IMR-90 (cell line): ENCODE results near the gene RPL41. TPM values are rescaled to one million over a fixed set of nuclear protein-coding genes. Genes with fewer than 3 reads are reported as not detected.

ENCODE experiments used
- ATAC-seq: fragments of 200-7000 bp; cut with Tn5 transposase; 2 replicates; pipeline ENCODE4 v1.9.1; 2020; ENCODE audit warnings: low read depth, mild to moderate bottlenecking, moderate library complexity
- BruUV-seq: library from RNA; stranded (reverse); fragments of 400-500 nt; replicated peaks from 2 replicates; lab custom pipeline; 2021; lab: Mats Ljungman, UMichigan
- CTCF ChIA-PET: fragments of 300-600 bp; formaldehyde crosslinking; extraction: SDS; loops from one replicate; lab custom pipeline; 2021; ENCODE audit warnings: antibody characterized with exemption; lab: Yijun Ruan, JAX
- POLR2A ChIA-PET: fragments of 300-600 bp; sonication (Branson Sonifier 250); formaldehyde crosslinking; loops from one replicate; lab custom pipeline; 2022; ENCODE audit warnings: antibody characterized with exemption; ENCODE audit not compliant: unreplicated experiment; lab: Charles Lee
- DNase-seq: peaks from one replicate; pipeline ENCODE4 v3.0.0; 2013
- H2AFZ ChIP-seq: replicated peaks from 2 replicates; pipeline ENCODE3; 2013; ENCODE audit warnings: low read length, mild to moderate bottlenecking; ENCODE audit not compliant: poor library complexity
- H2AK5ac ChIP-seq: 2 replicates; pipeline ENCODE4 v1.6.1; 2013; ENCODE audit warnings: low read depth, low read length, inconsistent platforms
- H2AK9ac ChIP-seq: replicated peaks from 2 replicates; pipeline ENCODE3; 2013; ENCODE audit warnings: mild to moderate bottlenecking, low read depth, low read length, moderate library complexity; ENCODE audit not compliant: poor library complexity
- H2BK120ac ChIP-seq: 2 replicates; pipeline ENCODE4 v1.6.1; 2013; ENCODE audit warnings: low read depth, low read length, inconsistent platforms
- H2BK15ac ChIP-seq: 3 replicates; pipeline ENCODE4 v1.6.1; 2013; ENCODE audit warnings: low read depth, low read length, inconsistent platforms
- H2BK20ac ChIP-seq: 2 replicates; pipeline ENCODE4 v1.6.1; 2013; ENCODE audit warnings: low read depth, mild to moderate bottlenecking, inconsistent platforms, low read length, moderate library complexity
- H2BK5ac ChIP-seq: 2 replicates; pipeline ENCODE4 v1.6.1; 2013; ENCODE audit warnings: mild to moderate bottlenecking, low read depth, low read length, inconsistent platforms; ENCODE audit not compliant: poor library complexity, severe bottlenecking
- H3K14ac ChIP-seq: replicated peaks from 2 replicates; pipeline ENCODE4 v1.6.1; 2013; ENCODE audit warnings: low read depth, low read length, inconsistent platforms
- H3K18ac ChIP-seq: 2 replicates; pipeline ENCODE4 v1.6.1; 2013; ENCODE audit warnings: low read depth, low read length, control low read depth
- H3K23ac ChIP-seq: 2 replicates; pipeline ENCODE4 v1.6.1; 2013; ENCODE audit warnings: low read depth, low read length, inconsistent platforms
- H3K27ac ChIP-seq: 2 replicates; pipeline ENCODE4 v1.5.1; 2013; ENCODE audit warnings: mild to moderate bottlenecking, control low read depth, low read length; ENCODE audit not compliant: insufficient read depth
- H3K27me3 ChIP-seq: 2 replicates; pipeline ENCODE4 v1.6.1; 2013; ENCODE audit warnings: low read length; ENCODE audit not compliant: control insufficient read depth, insufficient read depth
- H3K36me3 ChIP-seq: 2 replicates; pipeline ENCODE4 v1.6.1; 2013; ENCODE audit warnings: low read length, mixed read lengths; ENCODE audit not compliant: control insufficient read depth, insufficient read depth
- H3K4ac ChIP-seq: 2 replicates; pipeline ENCODE4 v1.6.1; 2013; ENCODE audit warnings: low read depth, low read length, inconsistent platforms
- H3K4me1 ChIP-seq: 2 replicates; pipeline ENCODE4 v1.6.1; 2013; ENCODE audit warnings: low read length, mixed read lengths; ENCODE audit not compliant: control insufficient read depth, insufficient read depth
- H3K4me2 ChIP-seq: 2 replicates; pipeline ENCODE4 v1.6.1; 2013; ENCODE audit warnings: low read depth, mild to moderate bottlenecking, control low read depth, low read length, moderate library complexity
- H3K4me3 ChIP-seq: 2 replicates; pipeline ENCODE4 v1.5.1; 2013; ENCODE audit warnings: low read depth, mild to moderate bottlenecking, control low read depth, low read length, moderate library complexity; ENCODE audit not compliant: insufficient read depth
- H3K56ac ChIP-seq: 2 replicates; pipeline ENCODE4 v1.6.1; 2013; ENCODE audit warnings: low read length, inconsistent platforms; ENCODE audit not compliant: insufficient read depth; ENCODE audit errors: extremely low read depth
- H3K79me1 ChIP-seq, 2 experiments: 2 replicates each; pipeline ENCODE4 v1.6.1; 2013; ENCODE audit warnings: low read length in 2 of 2, inconsistent platforms in 1 of 2, low read depth in 1 of 2
- H3K9ac ChIP-seq: 2 replicates; pipeline ENCODE4 v1.6.1; 2013; ENCODE audit warnings: low read depth, low read length, control low read depth
- H3K9me1 ChIP-seq: 2 replicates; pipeline ENCODE4 v1.6.1; 2013; ENCODE audit warnings: low read length, inconsistent platforms; ENCODE audit not compliant: insufficient read depth
- H3K9me3 ChIP-seq: 2 replicates; pipeline ENCODE4 v1.6.1; 2013; ENCODE audit warnings: low read length; ENCODE audit not compliant: control insufficient read depth, insufficient read depth
- H4K20me1 ChIP-seq: 2 replicates; pipeline ENCODE4 v1.6.1; 2013; ENCODE audit warnings: low read length, inconsistent platforms; ENCODE audit not compliant: insufficient read depth
- H4K5ac ChIP-seq: 2 replicates; pipeline ENCODE4 v1.6.1; 2013; ENCODE audit warnings: mild to moderate bottlenecking, low read depth, low read length, control low read depth
- H4K8ac ChIP-seq, 2 experiments: 2 replicates each; pipeline ENCODE4 v1.6.1; 2013; ENCODE audit warnings: low read depth in 2 of 2, low read length in 2 of 2, control low read depth in 1 of 2, inconsistent platforms in 1 of 2
- H4K91ac ChIP-seq: 2 replicates; pipeline ENCODE4 v1.6.1; 2013; ENCODE audit warnings: low read depth, low read length, inconsistent platforms; ENCODE audit not compliant: insufficient read depth
- FOS ChIP-seq: fragments of 150-350 bp; IDR thresholded peaks from 2 replicates; pipeline ENCODE4 v1.6.1; 2016; ENCODE audit warnings: low read depth, low read length
- MAZ ChIP-seq: IDR thresholded peaks from 2 replicates; pipeline ENCODE4 v1.6.1; 2012; ENCODE audit warnings: low read depth, mild to moderate bottlenecking, low read length, improper control_type of control experiment, moderate library complexity, borderline replicate concordance
- NFE2L2 ChIP-seq: fragments of 150-350 bp; IDR thresholded peaks from 2 replicates; pipeline ENCODE4 v1.6.1; 2016; ENCODE audit warnings: low read depth, mild to moderate bottlenecking, low read length
- POLR2A ChIP-seq: IDR thresholded peaks from 2 replicates; pipeline ENCODE4 v1.6.1; 2012; ENCODE audit warnings: mild to moderate bottlenecking, low read depth, low read length
- RCOR1 ChIP-seq: IDR thresholded peaks from 2 replicates; pipeline ENCODE4 v1.6.1; 2012; ENCODE audit warnings: mild to moderate bottlenecking, low read length, improper control_type of control experiment; ENCODE audit not compliant: insufficient replicate concordance
- WGBS, 2 experiments: methylation state at CpG; one replicate each; pipeline versions ENCODE4 v1.1.5 to v1.1.7; 2013; ENCODE audit warnings: missing lambda C conversion rate in 2 of 2; ENCODE audit not compliant: insufficient read length in 1 of 2; ENCODE audit errors: extremely low coverage in 2 of 2; 5-methylcytosine and 5-hydroxymethylcytosine counted together
- dilution Hi-C: fragments of 300-500 bp; cut with HindIII; formaldehyde crosslinking; loops from one replicate; pipeline ENCODE4 v1.14.3; 2018; ENCODE audit warnings: low sequenced_read_pairs; ENCODE audit not compliant: unreplicated experiment
- in situ Hi-C: fragments of 300-500 bp; cut with MboI; formaldehyde crosslinking; loops from 3 replicates; pipeline ENCODE4 v1.14.3; 2019; ENCODE audit warnings: low sequenced_read_pairs, inconsistent platforms, mixed read lengths
- intact Hi-C: fragments of 100-400 bp; cut with micrococcal nuclease; formaldehyde crosslinking; loops from 2 replicates; pipeline ENCODE4 v1.10.0; 2022
- polyA plus RNA-seq, 3 experiments: library from polyadenylated mRNA; depleted of rRNA; stranded (reverse); fragments of >200 nt; gene quantifications; 2 replicates each; pipeline ENCODE4 v1.2.3, GENCODE V29; 2012; ENCODE audit warnings: low replicate concordance in 1 of 3
- total RNA-seq: library from RNA; depleted of rRNA; stranded (reverse); fragments of >200 nt; gene quantifications from 2 replicates; pipeline ENCODE4 v1.2.3, GENCODE V29; 2012

RPL41 gene
- total and polyA plus RNA-seq, 2 of the 4 experiments (the other 2 are of a cell fraction), result 1,119 to 9,394 TPM

- in situ Hi-C loops, result no loop called here
- Histone ChIP-seq H3K18ac (no peak overlapping the region), H4K91ac (no peak overlapping the region), H3K27me3 (no peaks in the 10 kb centered on the region), H2BK15ac (peak overlapping the region; percentile 14; the same call in 1 of the 3 replicates), H3K4me1 (peaks cover 15% of the 10 kb centered on the region), H4K5ac (no peak overlapping the region), H2BK20ac (no peak overlapping the region), H3K79me1 (peaks cover 14 to 53% of the 10 kb centered on the region in 2 experiments), H3K36me3 (peaks cover 62% of the 10 kb centered on the region), H3K4me2 (peak overlapping the region; percentile 98), H3K9ac (peak overlapping the region; percentile 100), H3K9me1 (peaks cover 2% of the 10 kb centered on the region; the same call in 1 of the 2 replicates), H3K9me3 (no peaks in the 10 kb centered on the region), H3K14ac (peak overlapping the region; percentile 98), H3K4me3 (peak overlapping the region; percentile 73), H3K23ac (peak overlapping the region; percentile 99), H4K20me1 (peaks cover 64% of the 10 kb centered on the region), H2BK5ac (peak overlapping the region; percentile 91), H3K4ac (peak overlapping the region; percentile 97), H4K8ac (peak overlapping the region; percentile 72 to 79; a peak in 3 of 4 replicates), H3K56ac (peak overlapping the region; percentile 99), H3K27ac (peak overlapping the region; percentile 90), H2AK9ac (peak overlapping the region; percentile 85), H2AK5ac (peak overlapping the region; percentile 69; the same call in 1 of the 2 replicates), H2BK120ac (no peak overlapping the region), H2AFZ (peak overlapping the region; percentile 61)
- no peak for TF ChIP-seq NFE2L2
- TF ChIP-seq RCOR1, result no peak
- peak; percentile 57 for TF ChIP-seq POLR2A
- TF ChIP-seq FOS, result no peak
- TF ChIP-seq MAZ, result no peak
- no TSS peak for BruUV-seq
- ATAC-seq (no peak), DNase-seq (peak; percentile 35)
- ChIA-PET POLR2A (interaction anchor here (0.6 kb wide), 1 partner anchor 9 kb away, joined by 3 read pairs; no protein-coding TSS in a partner anchor), CTCF (no interaction called here)
- WGBS, 2 experiments, result no CpG with 5 or more reads among the region's 7 CpGs
- dilution Hi-C loops, result no loop called here
- intact Hi-C loops, result no loop called here
These were observed 43.8 kb downstream of the RPL41 start for GRCh38 chr12:56160193-56160763.
